SK-N-SH (cell line): ENCODE data around the gene TNFRSF12A. TPM values are rescaled to one million over a fixed set of nuclear protein-coding genes. Genes with fewer than 3 reads are reported as not detected.

ENCODE experiments used
- CTCF ChIA-PET: fragments of 300-600, 350-600 bp; formaldehyde crosslinking; extraction: SDS; loops from one replicate; lab custom pipeline; 2021; lab: Yijun Ruan, JAX
- POLR2A ChIA-PET: fragments of 350-600 bp; sonication (Branson Sonifier 250); formaldehyde crosslinking; extraction: SDS; loops from one replicate; lab custom pipeline; 2020; ENCODE audit warnings: antibody characterized with exemption, inconsistent platforms; lab: Yijun Ruan, JAX
- DNase-seq: peaks from one replicate; pipeline ENCODE4 v3.0.0; 2012
- H2AFZ ChIP-seq: fragments of 200-600 bp; sonication (generic); 2 replicates; pipeline ENCODE4 v1.8.1; 2016; ENCODE audit warnings: antibody characterized with exemption, mild to moderate bottlenecking, low read depth
- H3F3A ChIP-seq: fragments of 200-600 bp; sonication (generic); replicated peaks from 2 replicates; pipeline ENCODE3; 2016; ENCODE audit warnings: antibody characterized with exemption, mild to moderate bottlenecking; ENCODE audit not compliant: insufficient read depth
- H3K27ac ChIP-seq, 2 experiments: fragments of 200-500 bp in 1 of 2; fragments of 200-600 bp in 1 of 2; sonication (Bioruptor generic) in 1 of 2; sonication (generic), shearing (Covaris generic) in 1 of 2; 2 replicates each; pipeline versions ENCODE4 v1.5.1 to v1.6.1; 2014 to 2016; ENCODE audit warnings: low read depth in 2 of 2, inconsistent platforms in 1 of 2, low read length in 1 of 2, mild to moderate bottlenecking in 1 of 2, mixed read lengths in 1 of 2
- H3K27me3 ChIP-seq: fragments of 200-600 bp; sonication (generic), shearing (Covaris generic); 2 replicates; pipeline ENCODE4 v1.6.1; 2016; ENCODE audit warnings: mixed run types; ENCODE audit not compliant: insufficient read depth
- H3K36me3 ChIP-seq, 2 experiments: fragments of 200-500 bp in 1 of 2; fragments of 200-600 bp in 1 of 2; sonication (Bioruptor generic) in 1 of 2; sonication (generic) in 1 of 2; replicated peaks in 1 of 2; 2 replicates each; pipeline versions ENCODE3 to v1.5.1; 2014 to 2016; ENCODE audit warnings: low read length in 1 of 2, mild to moderate bottlenecking in 1 of 2; ENCODE audit not compliant: insufficient read depth in 2 of 2, control insufficient read depth in 1 of 2
- H3K4me1 ChIP-seq, 2 experiments: fragments of 200-500 bp in 1 of 2; fragments of 200-600 bp in 1 of 2; sonication (Bioruptor generic) in 1 of 2; sonication (generic), shearing (Covaris generic) in 1 of 2; 2 replicates each; pipeline versions ENCODE4 v1.5.1 to v1.6.1; 2014 to 2016; ENCODE audit warnings: low read depth in 1 of 2, low read length in 1 of 2, mixed run types in 1 of 2; ENCODE audit not compliant: insufficient read depth in 2 of 2, control insufficient read depth in 1 of 2
- H3K4me2 ChIP-seq: fragments of 200-600 bp; sonication (generic), shearing (Covaris generic); 2 replicates; pipeline ENCODE4 v1.6.1; 2017; ENCODE audit warnings: mixed run types
- H3K4me3 ChIP-seq, 2 experiments: fragments of 200-500 bp in 1 of 2; fragments of 200-600 bp in 1 of 2; sonication (Bioruptor generic) in 1 of 2; sonication (generic), shearing (Covaris generic) in 1 of 2; 2 replicates each; pipeline versions ENCODE4 v1.5.1 to v1.8.1; 2014 to 2016; ENCODE audit warnings: low read depth in 2 of 2, inconsistent platforms in 1 of 2, low read length in 1 of 2, mild to moderate bottlenecking in 1 of 2, mixed read lengths in 1 of 2, moderate library complexity in 1 of 2
- H3K79me2 ChIP-seq: fragments of 200-600 bp; sonication (generic); 2 replicates; pipeline ENCODE4 v1.8.1; 2017; ENCODE audit warnings: mild to moderate bottlenecking; ENCODE audit not compliant: insufficient read depth
- H3K9ac ChIP-seq: fragments of 200-600 bp; sonication (generic); 2 replicates; pipeline ENCODE4 v1.6.1; 2017; ENCODE audit warnings: mixed run types
- H3K9me2 ChIP-seq: fragments of 200-600 bp; sonication (generic); 2 replicates; pipeline ENCODE4 v1.6.1; 2017; ENCODE audit warnings: mixed run types
- H3K9me3 ChIP-seq: fragments of 200-600 bp; sonication (generic); 2 replicates; pipeline ENCODE4 v1.6.1; 2017; ENCODE audit warnings: mixed run types, mild to moderate bottlenecking, moderate library complexity
- H4K20me1 ChIP-seq: fragments of 200-600 bp; sonication (generic); 2 replicates; pipeline ENCODE4 v1.6.1; 2017; ENCODE audit warnings: mild to moderate bottlenecking, mixed run types; ENCODE audit not compliant: insufficient read depth
- ELF1 ChIP-seq: IDR thresholded peaks from 2 replicates; pipeline ENCODE4 v1.4.0; 2012
- FOXJ3 ChIP-seq: sonication (generic); formaldehyde crosslinking; IDR thresholded peaks from 2 replicates; pipeline ENCODE4 v1.5.1; 2020; ENCODE audit warnings: mild to moderate bottlenecking, missing genetic modification reagents
- FOXM1 ChIP-seq: IDR thresholded peaks from 2 replicates; pipeline ENCODE4 v1.4.0; 2012; ENCODE audit warnings: low read depth, mild to moderate bottlenecking
- GABPA ChIP-seq: IDR thresholded peaks from 2 replicates; pipeline ENCODE4 v1.4.0; 2012; ENCODE audit warnings: low read depth, mild to moderate bottlenecking
- NFIC ChIP-seq: IDR thresholded peaks from 2 replicates; pipeline ENCODE4 v1.4.0; 2012; ENCODE audit warnings: borderline replicate concordance
- NRF1 ChIP-seq: IDR thresholded peaks from 2 replicates; pipeline ENCODE4 v1.6.1; 2012; ENCODE audit warnings: low read depth, mild to moderate bottlenecking, low read length
- POLR2AphosphoS5 ChIP-seq: IDR thresholded peaks from 2 replicates; pipeline ENCODE4 v1.6.1; 2012; ENCODE audit warnings: low read depth, low read length
- RCOR1 ChIP-seq: fragments of 150-350 bp; IDR thresholded peaks from 2 replicates; pipeline ENCODE4 v1.6.1; 2017; ENCODE audit warnings: antibody characterized with exemption, low read length
- RFX5 ChIP-seq: IDR thresholded peaks from 2 replicates; pipeline ENCODE4 v1.6.1; 2012; ENCODE audit warnings: mild to moderate bottlenecking, improper control_type of control experiment, low read length
- SIN3A ChIP-seq: IDR thresholded peaks from 2 replicates; pipeline ENCODE4 v1.6.1; 2012; ENCODE audit warnings: low read depth, mild to moderate bottlenecking, low read length, moderate library complexity, borderline replicate concordance
- SMC3 ChIP-seq: IDR thresholded peaks from 2 replicates; pipeline ENCODE4 v1.6.1; 2012; ENCODE audit warnings: low read depth, low read length, improper control_type of control experiment
- TAF1 ChIP-seq: IDR thresholded peaks from 2 replicates; pipeline ENCODE4 v1.6.1; 2012; ENCODE audit warnings: low read depth, mild to moderate bottlenecking, low read length, moderate library complexity, borderline replicate concordance
- TCF12 ChIP-seq: IDR thresholded peaks from 2 replicates; pipeline ENCODE4 v1.4.0; 2012
- TEAD4 ChIP-seq: IDR thresholded peaks from 2 replicates; pipeline ENCODE4 v1.4.0; 2012; ENCODE audit warnings: mild to moderate bottlenecking, borderline replicate concordance; ENCODE audit not compliant: insufficient read depth
- WGBS: methylation state at CpG from one replicate; pipeline ENCODE4 v1.1.6; 2017; ENCODE audit warnings: low lambda C conversion rate; 5-methylcytosine and 5-hydroxymethylcytosine counted together
- polyA plus RNA-seq, 3 experiments: library from polyadenylated mRNA; depleted of rRNA; stranded (reverse); fragments of >200 nt; gene quantifications; 2 replicates each; pipeline ENCODE4 v1.2.3, GENCODE V29; 2012
- TF ChIP-seq, protein P1 (sequence below): IDR thresholded peaks from 2 replicates; pipeline ENCODE4; 2012
- TF ChIP-seq, protein P2 (sequence below): IDR thresholded peaks from 2 replicates; pipeline ENCODE4 v1.4.0; 2012; ENCODE audit warnings: low read depth
- TF ChIP-seq, protein P3 (sequence below): IDR thresholded peaks from 2 replicates; pipeline ENCODE4 v1.6.1; 2012; ENCODE audit warnings: mild to moderate bottlenecking, low read depth, low read length, moderate library complexity

The TNFRSF12A gene
- polyA plus RNA-seq, 1 of the 3 experiments (the other 2 are of a cell fraction) = 374 TPM

DNA sequence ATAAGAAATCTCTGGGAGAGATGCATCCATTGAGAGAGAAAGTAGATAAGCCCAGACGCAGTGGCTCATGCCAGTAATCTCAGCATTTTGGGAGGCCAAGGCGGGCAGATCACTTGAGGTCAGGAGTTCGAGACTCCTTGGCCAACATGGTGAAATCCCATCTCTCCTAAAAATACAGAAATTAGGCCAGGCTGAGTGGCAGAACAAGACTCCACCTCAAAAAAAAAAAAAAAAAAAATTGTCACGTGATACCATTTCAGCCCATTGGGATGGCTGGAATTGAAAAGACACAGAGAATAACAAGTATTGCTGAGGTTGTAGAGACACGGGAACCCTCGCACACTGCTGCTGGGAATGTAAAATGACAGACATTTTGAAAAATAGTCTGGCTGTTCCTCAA is 42.4 kb downstream of the TNFRSF12A start:
- DNase-seq = no peak
- ChIA-PET CTCF (interaction anchor here (0.8 to 3.9 kb wide), 2 partner anchors 33 to 67 kb away, joined by 3 to 26 read pairs; no protein-coding TSS in a partner anchor), POLR2A (no interaction called here)
- no peak overlapping the region for H3K4me3 ChIP-seq
- H3K79me2 ChIP-seq = no peaks in the 10 kb centered on the region
- no peaks in the 10 kb centered on the region for H3F3A ChIP-seq
- WGBS = 80% methylated on average over 6 of the region's 6 CpGs
- no peaks in the 10 kb centered on the region for H3K27me3 ChIP-seq
- no peak overlapping the region for H3K27ac ChIP-seq
- H3K9ac ChIP-seq = no peak overlapping the region
- H3K4me1 ChIP-seq = peaks cover 0 to 12% of the 10 kb centered on the region in 2 experiments; a peak in 1 of 4 replicates
- no peaks in the 10 kb centered on the region for H4K20me1 ChIP-seq
- H3K9me3 ChIP-seq = no peaks in the 10 kb centered on the region
- no peaks in the 10 kb centered on the region for H3K36me3 ChIP-seq
- H3K9me2 ChIP-seq = no peaks in the 10 kb centered on the region
- TF ChIP-seq RFX5 = no peak
- no peak for TF ChIP-seq RCOR1
- H2AFZ ChIP-seq = no peak overlapping the region
- no peak overlapping the region for H3K4me2 ChIP-seq

DNA sequence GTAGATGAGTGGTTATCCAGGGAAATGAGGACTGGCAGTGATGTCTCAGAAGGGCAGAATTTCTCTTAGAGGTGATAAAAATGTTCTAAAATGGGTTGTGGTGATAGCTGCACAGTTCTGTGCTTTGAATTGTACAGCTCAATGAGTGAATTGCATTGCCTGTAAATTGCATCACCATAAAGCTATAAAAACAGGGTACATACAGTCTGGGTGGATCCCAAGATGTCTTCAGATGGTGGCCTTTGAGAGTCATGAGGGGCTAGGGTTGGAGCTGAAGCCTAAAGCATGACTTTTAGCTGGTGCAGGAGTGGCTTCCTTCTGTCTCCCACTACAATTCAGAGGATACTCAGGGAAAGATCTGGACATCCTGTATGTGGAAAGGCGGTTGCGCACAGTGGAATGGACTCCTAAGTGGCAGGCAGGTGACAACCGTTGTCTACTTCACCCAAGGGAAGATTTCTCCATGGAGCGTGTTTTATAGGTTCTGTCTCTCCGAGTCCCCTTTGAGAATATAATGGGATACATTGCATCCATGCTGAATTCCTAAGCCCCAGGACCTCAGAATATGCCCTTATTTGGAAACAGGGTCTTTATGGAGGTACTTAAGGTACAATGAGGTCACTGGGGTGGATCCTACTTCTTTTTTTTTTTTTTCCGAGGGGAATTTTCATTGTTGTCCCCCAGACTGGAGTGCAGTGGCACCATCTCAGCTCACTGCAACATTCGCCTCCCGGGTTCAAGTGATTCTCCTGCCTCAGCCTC is 43.6 kb downstream of the TNFRSF12A start:
- ChIA-PET POLR2A (no interaction called here), CTCF (interaction anchor here (0.9 to 3.9 kb wide), 4 partner anchors 25 to 34 kb away, joined by 3 to 26 read pairs (median 3); no protein-coding TSS in a partner anchor)
- Histone ChIP-seq H3K27ac (no peak overlapping the region), H2AFZ (no peak overlapping the region), H3K4me3 (no peak overlapping the region), H3K9me2 (no peaks in the 10 kb centered on the region), H3K4me1 (peaks cover 0 to 7% of the 10 kb centered on the region in 2 experiments; a peak in 1 of 4 replicates), H3K27me3 (no peaks in the 10 kb centered on the region), H3F3A (no peaks in the 10 kb centered on the region), H3K9me3 (no peaks in the 10 kb centered on the region), H4K20me1 (no peaks in the 10 kb centered on the region), H3K4me2 (no peak overlapping the region), H3K9ac (no peak overlapping the region), H3K36me3 (no peaks in the 10 kb centered on the region), H3K79me2 (no peaks in the 10 kb centered on the region)
- TF ChIP-seq, protein P1, sequence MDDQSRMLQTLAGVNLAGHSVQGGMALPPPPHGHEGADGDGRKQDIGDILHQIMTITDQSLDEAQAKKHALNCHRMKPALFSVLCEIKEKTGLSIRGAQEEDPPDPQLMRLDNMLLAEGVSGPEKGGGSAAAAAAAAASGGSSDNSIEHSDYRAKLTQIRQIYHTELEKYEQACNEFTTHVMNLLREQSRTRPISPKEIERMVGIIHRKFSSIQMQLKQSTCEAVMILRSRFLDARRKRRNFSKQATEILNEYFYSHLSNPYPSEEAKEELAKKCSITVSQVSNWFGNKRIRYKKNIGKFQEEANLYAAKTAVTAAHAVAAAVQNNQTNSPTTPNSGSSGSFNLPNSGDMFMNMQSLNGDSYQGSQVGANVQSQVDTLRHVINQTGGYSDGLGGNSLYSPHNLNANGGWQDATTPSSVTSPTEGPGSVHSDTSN = no peak
- TF ChIP-seq TAF1 (no peak), SIN3A (no peak), FOXJ3 (CRISPR knock-in tag) (no peak), FOXM1 (no peak), POLR2AphosphoS5 (no peak), TEAD4 (no peak), ELF1 (no peak), SMC3 (no peak), NRF1 (no peak), GABPA (no peak), TCF12 (no peak), NFIC (no peak)
- TF ChIP-seq, protein P2, sequence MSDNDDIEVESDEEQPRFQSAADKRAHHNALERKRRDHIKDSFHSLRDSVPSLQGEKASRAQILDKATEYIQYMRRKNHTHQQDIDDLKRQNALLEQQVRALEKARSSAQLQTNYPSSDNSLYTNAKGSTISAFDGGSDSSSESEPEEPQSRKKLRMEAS = no peak
- TF ChIP-seq, protein P3, sequence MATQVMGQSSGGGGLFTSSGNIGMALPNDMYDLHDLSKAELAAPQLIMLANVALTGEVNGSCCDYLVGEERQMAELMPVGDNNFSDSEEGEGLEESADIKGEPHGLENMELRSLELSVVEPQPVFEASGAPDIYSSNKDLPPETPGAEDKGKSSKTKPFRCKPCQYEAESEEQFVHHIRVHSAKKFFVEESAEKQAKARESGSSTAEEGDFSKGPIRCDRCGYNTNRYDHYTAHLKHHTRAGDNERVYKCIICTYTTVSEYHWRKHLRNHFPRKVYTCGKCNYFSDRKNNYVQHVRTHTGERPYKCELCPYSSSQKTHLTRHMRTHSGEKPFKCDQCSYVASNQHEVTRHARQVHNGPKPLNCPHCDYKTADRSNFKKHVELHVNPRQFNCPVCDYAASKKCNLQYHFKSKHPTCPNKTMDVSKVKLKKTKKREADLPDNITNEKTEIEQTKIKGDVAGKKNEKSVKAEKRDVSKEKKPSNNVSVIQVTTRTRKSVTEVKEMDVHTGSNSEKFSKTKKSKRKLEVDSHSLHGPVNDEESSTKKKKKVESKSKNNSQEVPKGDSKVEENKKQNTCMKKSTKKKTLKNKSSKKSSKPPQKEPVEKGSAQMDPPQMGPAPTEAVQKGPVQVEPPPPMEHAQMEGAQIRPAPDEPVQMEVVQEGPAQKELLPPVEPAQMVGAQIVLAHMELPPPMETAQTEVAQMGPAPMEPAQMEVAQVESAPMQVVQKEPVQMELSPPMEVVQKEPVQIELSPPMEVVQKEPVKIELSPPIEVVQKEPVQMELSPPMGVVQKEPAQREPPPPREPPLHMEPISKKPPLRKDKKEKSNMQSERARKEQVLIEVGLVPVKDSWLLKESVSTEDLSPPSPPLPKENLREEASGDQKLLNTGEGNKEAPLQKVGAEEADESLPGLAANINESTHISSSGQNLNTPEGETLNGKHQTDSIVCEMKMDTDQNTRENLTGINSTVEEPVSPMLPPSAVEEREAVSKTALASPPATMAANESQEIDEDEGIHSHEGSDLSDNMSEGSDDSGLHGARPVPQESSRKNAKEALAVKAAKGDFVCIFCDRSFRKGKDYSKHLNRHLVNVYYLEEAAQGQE = no peak
- 93% methylated on average over 8 of the region's 8 CpGs for WGBS
- DNase-seq = no peak
